Measurements from ENCODE around the gene SCNN1B. TPM values are rescaled to one million over a fixed set of nuclear protein-coding genes. Genes with fewer than 3 reads are reported as not detected.

SCNN1B gene
- total RNA-seq, 2 donors from 2014 or later = 0.16 to 0.26 TPM

GRCh38 chr16:23301251-23302044 lies 654 bp upstream of the SCNN1B start:
- peaks cover 5 to 11% of the 10 kb centered on the region in 2 donors for H3K27me3 ChIP-seq
- no peaks in the 10 kb centered on the region for H3K36me3 ChIP-seq
- TF ChIP-seq CTCF (IDR thresholded peaks at IDR 0.05) = no peak

DNA sequence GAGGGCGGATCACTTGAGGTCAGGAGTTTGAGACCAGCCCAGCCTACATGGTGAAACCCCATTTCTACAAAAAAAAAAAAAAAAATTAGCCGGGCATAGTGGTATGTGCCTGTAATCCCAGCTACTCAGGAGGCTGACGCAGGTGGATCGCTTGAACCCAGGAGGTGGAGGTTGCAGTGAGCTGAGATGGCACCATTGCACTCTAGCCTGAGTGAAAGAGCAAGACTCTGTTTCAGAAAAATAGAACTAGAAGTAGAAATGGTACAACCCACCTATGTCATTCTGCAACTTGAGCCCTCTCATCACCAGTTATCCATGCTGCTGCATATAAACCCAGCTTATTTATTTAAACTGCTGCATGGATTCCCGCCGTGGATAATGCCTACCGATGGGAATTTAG lies 1.6 kb downstream of the SCNN1B start:
- Histone ChIP-seq H3K4me3 (no peak overlapping the region), H3K27ac (no peak overlapping the region), H3K4me1 (peaks cover 0 to 10% of the 10 kb centered on the region in 2 donors), H3K9me3 (no peaks in the 10 kb centered on the region), H3K36me3 (no peaks in the 10 kb centered on the region), H3K27me3 (peaks cover 5 to 11% of the 10 kb centered on the region in 2 donors)
- TF ChIP-seq CTCF (IDR thresholded peaks at IDR 0.05) = no peak
- no peak for DNase-seq (ENCODE audit: low spot score)

More at GRCh38 chr16:23301251-23302044, 654 bp upstream of the SCNN1B start:
- peaks cover 0 to 10% of the 10 kb centered on the region in 2 donors for H3K4me1 ChIP-seq
- no peaks in the 10 kb centered on the region for H3K9me3 ChIP-seq
- peak overlapping the region in 1 of 2 donors; percentile 24 for H3K4me3 ChIP-seq
- H3K27ac ChIP-seq = no peak overlapping the region
- no peak for DNase-seq (ENCODE audit: low spot score)

- DNase-seq (ENCODE audit: low spot score) = no peak
- Histone ChIP-seq H3K9me3 (no peaks in the 10 kb centered on the region), H3K27me3 (peaks cover 5 to 11% of the 10 kb centered on the region in 2 donors), H3K4me3 (no peak overlapping the region), H3K4me1 (peaks cover 0 to 10% of the 10 kb centered on the region in 2 donors), H3K27ac (no peak overlapping the region), H3K36me3 (no peaks in the 10 kb centered on the region)
- no peak for TF ChIP-seq CTCF (IDR thresholded peaks at IDR 0.05)
Measured at GRCh38 chr16:23304620-23305019, 2.5 kb downstream of the SCNN1B start.

- Histone ChIP-seq H3K27ac (no peak overlapping the region), H3K27me3 (peaks cover 4 to 11% of the 10 kb centered on the region in 2 donors), H3K4me1 (peaks cover 0 to 10% of the 10 kb centered on the region in 2 donors), H3K36me3 (no peaks in the 10 kb centered on the region), H3K4me3 (no peak overlapping the region), H3K9me3 (no peaks in the 10 kb centered on the region)
- no peak for DNase-seq (ENCODE audit: low spot score)
- no peak for TF ChIP-seq CTCF (IDR thresholded peaks at IDR 0.05)
Measured at GRCh38 chr16:23306199-23307100, 4.3 kb downstream of the SCNN1B start.

DNA sequence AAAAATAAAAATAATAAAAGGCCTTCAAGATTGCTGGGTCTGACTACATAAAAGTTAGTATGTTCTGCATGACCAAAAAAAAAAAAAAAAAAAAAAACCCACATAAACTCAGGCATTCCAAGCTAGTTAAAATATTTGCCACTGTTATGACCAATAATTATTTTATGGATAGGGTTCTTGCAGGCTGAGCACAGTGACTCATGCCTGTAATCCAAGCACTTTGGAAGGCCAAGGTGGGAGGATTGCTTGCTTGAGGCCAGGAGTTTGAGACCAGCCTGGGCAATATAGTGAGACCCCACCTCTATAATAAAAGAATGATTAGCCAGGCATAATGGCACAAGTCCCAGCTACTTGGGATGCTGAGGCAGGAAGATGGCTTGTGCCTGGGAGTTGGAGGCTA lies 8.1 kb downstream of the SCNN1B start:
- Histone ChIP-seq H3K27ac (no peak overlapping the region), H3K4me1 (no peaks in the 10 kb centered on the region), H3K27me3 (no peaks in the 10 kb centered on the region), H3K4me3 (no peak overlapping the region), H3K9me3 (no peaks in the 10 kb centered on the region), H3K36me3 (no peaks in the 10 kb centered on the region)
- no peak for DNase-seq (ENCODE audit: low spot score)
- TF ChIP-seq CTCF (IDR thresholded peaks at IDR 0.05) = no peak

Measured in right atrium auricular region (tissue), 2 donors.